ENCODE measurements around the gene GPA33.
A peak's percentile ranks its signal among the peaks of the same experiment; 100 is the strongest.

Gene GPA33

GRCh38 chr1:167090314-167090942 is at the start of gene GPA33:
Gene GPA33, minus strand, starts transcription at chr1:167090377. Its CDS starts 90 bp downstream, at chr1:167090287.
- DNase-seq = no peak

GRCh38 chr1:167138703-167139102 is 48.5 kb upstream of the GPA33 start:
- no peak for DNase-seq

- no peak for DNase-seq
Measured at GRCh38 chr1:167137793-167138510, 47.8 kb upstream of the GPA33 start.

- peak; percentile 21 for DNase-seq
Measured at GRCh38 chr1:167137332-167137781, 47.2 kb upstream of the GPA33 start.

GRCh38 chr1:167136806-167137205 is 46.6 kb upstream of the GPA33 start:
- no peak for DNase-seq

- DNase-seq = no peak
Measured at GRCh38 chr1:167136191-167136614, 46.0 kb upstream of the GPA33 start.

- DNase-seq = no peak
Measured at GRCh38 chr1:167135281-167135840, 45.2 kb upstream of the GPA33 start.

- DNase-seq = no peak
Measured at GRCh38 chr1:167132301-167133010, 42.3 kb upstream of the GPA33 start.

GRCh38 chr1:167130829-167131510 is 40.8 kb upstream of the GPA33 start:
- no peak for DNase-seq

- no peak for DNase-seq
Measured at GRCh38 chr1:167128261-167129227, 38.4 kb upstream of the GPA33 start.

GRCh38 chr1:167127661-167128060 is 37.5 kb upstream of the GPA33 start:
- no peak for DNase-seq

GRCh38 chr1:167127236-167127635 is 37.1 kb upstream of the GPA33 start:
- no peak for DNase-seq

GRCh38 chr1:167126811-167127210 is 36.6 kb upstream of the GPA33 start:
- no peak for DNase-seq

- DNase-seq = no peak
Measured at GRCh38 chr1:167126317-167126716, 36.1 kb upstream of the GPA33 start.

- no peak for DNase-seq
Measured at GRCh38 chr1:167122568-167122967, 32.4 kb upstream of the GPA33 start.

- no peak for DNase-seq
Measured at GRCh38 chr1:167122121-167122480, 31.9 kb upstream of the GPA33 start.

- DNase-seq = no peak
Measured at GRCh38 chr1:167121375-167122120, 31.4 kb upstream of the GPA33 start.

- no peak for DNase-seq
Measured at GRCh38 chr1:167120899-167121298, 30.7 kb upstream of the GPA33 start.

- no peak for DNase-seq
Measured at GRCh38 chr1:167119696-167120095, 29.5 kb upstream of the GPA33 start.

GRCh38 chr1:167118188-167118587 is 28.0 kb upstream of the GPA33 start:
- no peak for DNase-seq

- DNase-seq = no peak
Measured at GRCh38 chr1:167117225-167117624, 27.0 kb upstream of the GPA33 start.

Measured in midbrain (tissue), 1 donor.